ENCODE data around the gene GDF15.

The GDF15 gene

GRCh38 chr19:18419699-18420460 lies 33.9 kb downstream of the GDF15 start:
- no peak for DNase-seq

- no peak for DNase-seq
Observed at GRCh38 chr19:18420930-18421329, 35.0 kb downstream of the GDF15 start.

- DNase-seq = no peak
Observed at GRCh38 chr19:18421371-18421959, 35.5 kb downstream of the GDF15 start.

- no peak for DNase-seq
Observed at GRCh38 chr19:18422530-18423191, 36.7 kb downstream of the GDF15 start.

- no peak for DNase-seq
Observed at GRCh38 chr19:18423258-18424020, 37.5 kb downstream of the GDF15 start.

GRCh38 chr19:18424122-18424889 lies 38.3 kb downstream of the GDF15 start:
- DNase-seq = no peak

GRCh38 chr19:18424890-18425514 lies 39.0 kb downstream of the GDF15 start:
- DNase-seq = no peak

- DNase-seq = no peak
Observed at GRCh38 chr19:18425515-18426415, 39.8 kb downstream of the GDF15 start.

- no peak for DNase-seq
Observed at GRCh38 chr19:18426416-18426767, 40.4 kb downstream of the GDF15 start.

- no peak for DNase-seq
Observed at GRCh38 chr19:18427080-18427742, 41.3 kb downstream of the GDF15 start.

- DNase-seq = no peak
Observed at GRCh38 chr19:18427743-18428113, 41.8 kb downstream of the GDF15 start.

GRCh38 chr19:18428173-18428786 lies 42.3 kb downstream of the GDF15 start:
- no peak for DNase-seq

GRCh38 chr19:18428787-18429674 lies 43.1 kb downstream of the GDF15 start:
- DNase-seq = peak; percentile 73

- no peak for DNase-seq
Observed at GRCh38 chr19:18429717-18430416, 43.9 kb downstream of the GDF15 start.

GRCh38 chr19:18430417-18431144 lies 44.6 kb downstream of the GDF15 start:
- DNase-seq = no peak

GRCh38 chr19:18431351-18432197 lies 45.6 kb downstream of the GDF15 start:
- no peak for DNase-seq
